Aorta (tissue), 5 donors: ENCODE results near the gene ANXA6. TPM values are rescaled to one million over a fixed set of nuclear protein-coding genes. Genes with fewer than 3 reads are reported as not detected.

Source experiments
- ATAC-seq: fragments of 200-7000 bp; cut with Tn5 transposase; one replicate; pipeline ENCODE4 v1.9.1; 2022; ENCODE audit warnings: moderate library complexity; ENCODE audit not compliant: low FRiP score
- DNase-seq, 2 donors: peaks; one replicate each; pipeline ENCODE4 v3.0.0-alpha.2; 2020
- H3K27ac ChIP-seq, 2 donors: one replicate each; pipeline ENCODE4 v1.5.1; 2013; ENCODE audit warnings: low read length in 2 of 2, mild to moderate bottlenecking in 2 of 2, moderate library complexity in 2 of 2, control low read depth in 1 of 2, inconsistent platforms in 1 of 2, low read depth in 1 of 2
- H3K27me3 ChIP-seq, 2 donors: one replicate each; pipeline ENCODE4 v1.6.1; 2013; ENCODE audit warnings: control low read depth in 1 of 2, low read length in 1 of 2, mild to moderate bottlenecking in 1 of 2, moderate library complexity in 1 of 2; ENCODE audit not compliant: insufficient read depth in 2 of 2, control insufficient read depth in 1 of 2
- H3K36me3 ChIP-seq, 2 donors: one replicate each; pipeline ENCODE4 v1.6.1; 2013; ENCODE audit warnings: control low read depth in 1 of 2, low read length in 1 of 2, mild to moderate bottlenecking in 1 of 2; ENCODE audit not compliant: insufficient read depth in 2 of 2, control insufficient read depth in 1 of 2
- H3K4me1 ChIP-seq, 2 donors: one replicate each; pipeline ENCODE4 v1.6.1; 2013; ENCODE audit warnings: low read length in 2 of 2, control low read depth in 1 of 2, mild to moderate bottlenecking in 1 of 2, moderate library complexity in 1 of 2; ENCODE audit not compliant: insufficient read depth in 2 of 2, control insufficient read depth in 1 of 2
- H3K4me3 ChIP-seq, 2 donors: one replicate each; pipeline ENCODE4 v1.5.1; 2013; ENCODE audit warnings: low read length in 2 of 2, control low read depth in 1 of 2, mild to moderate bottlenecking in 1 of 2
- H3K9me3 ChIP-seq: one replicate; pipeline ENCODE4 v1.6.1; 2013; ENCODE audit warnings: mild to moderate bottlenecking, low read length; ENCODE audit not compliant: control insufficient read depth
- WGBS, 2 donors: extraction: QIAGEN DNeasy Blood & Tissue Kit; methylation state at CpG; one replicate each; pipeline ENCODE4 v1.1.7; 2013; 5-methylcytosine and 5-hydroxymethylcytosine counted together
- intact Hi-C, 2 donors: fragments of 100-400 bp; cut with DNase I; formaldehyde crosslinking; loops; one replicate each; pipeline versions ENCODE4 v1.14.2 to v1.15.0; 2022
- polyA plus RNA-seq, 2 donors: library from polyadenylated mRNA; stranded (reverse); fragments of 200-250 nt; gene quantifications; one replicate each; pipeline ENCODE4 v1.2.3, GENCODE V29; 2013
- total RNA-seq, 2 donors: library from RNA; stranded (reverse); fragmentation: NEBNext Ultra II Directional; extraction: Animal tissue kit (Norgen Biotek cat#: 25700); gene quantifications; one replicate each; pipeline ENCODE4 v1.2.1, GENCODE V29; 2021
- donor health status: healthy with polysubstance abuse.
- donor health status: Bipolar disorder and iron deficiency.
- donor health status: DM: no; HTN: no; CAD: no.
- donor health status: DM: no; HTN: no; CAD: no.
- donor health status: DM: yes; HTN: yes; CAD: no.

The ANXA6 gene
- total and polyA plus RNA-seq, 4 donors, result 93.4 to 284 (median 232) TPM

DNA sequence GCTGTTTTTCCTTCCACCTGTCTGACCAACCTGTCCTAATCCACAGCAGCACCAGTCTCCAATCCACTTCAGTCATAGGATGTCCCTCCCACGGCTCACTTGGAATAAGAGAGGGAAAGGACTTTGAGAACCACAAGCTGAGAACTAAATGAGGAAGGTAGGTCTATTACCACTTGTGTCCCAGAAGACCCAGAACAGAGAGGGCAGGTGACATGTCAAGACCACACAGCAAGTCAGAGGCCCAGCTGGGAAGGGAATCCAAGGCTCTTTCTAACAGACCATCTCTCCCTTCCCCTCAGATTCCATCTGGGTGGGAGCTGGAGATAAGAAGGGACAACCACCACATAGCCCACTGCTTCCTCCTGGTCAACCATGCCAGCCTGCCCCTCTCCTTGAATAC, 14.6 kb downstream of the ANXA6 start:
- Histone ChIP-seq H3K36me3 (peaks cover 3 to 9% of the 10 kb centered on the region in 2 donors), H3K27ac (no peak overlapping the region), H3K4me1 (no peaks in the 10 kb centered on the region), H3K4me3 (no peak overlapping the region), H3K9me3 (no peaks in the 10 kb centered on the region), H3K27me3 (no peaks in the 10 kb centered on the region)
- 80 to 84% methylated on average over 1 of the region's 1 CpG for WGBS, 2 donors
- DNase-seq (no peak), ATAC-seq (no peak)
- intact Hi-C loops, result no loop called here

DNA sequence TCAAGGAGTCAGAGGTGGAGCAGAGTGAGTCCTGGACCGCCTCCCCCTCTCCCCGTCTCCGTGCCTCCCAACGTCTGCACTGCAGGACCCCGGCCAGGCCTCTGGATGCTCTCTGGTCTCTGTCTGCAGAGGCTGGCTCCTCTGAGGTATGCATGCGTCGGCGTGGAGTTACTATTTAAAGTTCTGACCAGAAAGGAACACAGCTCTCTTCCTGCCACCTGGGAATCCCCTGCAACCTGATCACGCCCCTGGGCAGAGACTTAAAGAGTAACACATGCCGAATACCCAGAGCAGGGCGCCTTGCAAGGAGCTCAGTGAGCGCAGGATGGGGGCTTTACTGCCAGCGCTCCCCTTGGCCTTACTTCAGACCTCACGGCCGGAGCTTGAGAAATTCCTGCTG, 16.0 kb downstream of the ANXA6 start:
- Histone ChIP-seq H3K4me1 (no peaks in the 10 kb centered on the region), H3K36me3 (peaks cover 3 to 14% of the 10 kb centered on the region in 2 donors), H3K9me3 (no peaks in the 10 kb centered on the region), H3K27ac (no peak overlapping the region), H3K4me3 (no peak overlapping the region), H3K27me3 (no peaks in the 10 kb centered on the region)
- 13 to 21% methylated on average over 15 of the region's 15 CpGs for WGBS, 2 donors
- ATAC-seq, result peak; percentile 20
- DNase-seq, result no peak
- intact Hi-C loops, result no loop called here

DNA sequence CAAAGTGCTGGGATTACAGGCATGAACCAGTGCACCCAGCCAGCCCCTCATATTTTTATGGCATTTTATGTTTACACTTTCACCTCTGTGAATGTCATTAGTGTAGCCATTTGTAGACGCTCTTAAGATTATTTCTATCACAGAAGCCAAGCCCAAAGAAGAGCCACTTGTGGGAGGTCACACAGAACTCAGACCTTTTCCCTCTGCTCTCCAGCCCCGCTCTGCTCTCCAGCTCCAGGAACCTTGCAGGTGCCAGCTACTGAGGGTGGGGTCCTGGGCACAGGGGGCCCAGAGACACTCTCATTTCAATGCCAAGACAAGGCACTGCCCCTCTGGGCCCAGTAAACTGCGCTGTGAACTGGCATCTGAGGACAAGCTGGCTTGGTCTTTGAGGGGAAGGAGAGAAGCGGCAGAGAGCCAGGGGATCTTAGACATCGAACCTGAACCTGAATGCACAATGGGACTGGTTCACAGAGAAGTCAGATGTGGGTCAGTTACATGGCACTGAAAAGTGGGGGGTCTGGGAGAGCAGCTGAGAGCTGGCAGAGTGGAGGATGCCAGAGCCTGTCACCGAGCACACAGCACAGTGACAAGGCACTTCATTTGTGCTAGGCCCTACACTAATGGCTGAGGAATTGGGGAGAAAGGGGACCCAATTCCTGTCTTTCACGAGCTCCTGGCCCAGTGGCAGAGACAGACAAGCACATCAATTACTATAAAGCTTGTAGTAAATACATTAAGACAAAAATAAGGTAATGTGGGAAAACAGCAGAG, 16.7 kb downstream of the ANXA6 start:
- Histone ChIP-seq H3K4me1 (no peaks in the 10 kb centered on the region), H3K27me3 (no peaks in the 10 kb centered on the region), H3K9me3 (no peaks in the 10 kb centered on the region), H3K36me3 (peaks cover 3 to 17% of the 10 kb centered on the region in 2 donors), H3K27ac (peak overlapping the region in 1 of 2 donors; percentile 46), H3K4me3 (no peak overlapping the region)
- no peak for DNase-seq
- no peak for ATAC-seq
- 47 to 55% methylated on average over 7 of the region's 7 CpGs for WGBS, 2 donors
- intact Hi-C loops, result no loop called here

DNA sequence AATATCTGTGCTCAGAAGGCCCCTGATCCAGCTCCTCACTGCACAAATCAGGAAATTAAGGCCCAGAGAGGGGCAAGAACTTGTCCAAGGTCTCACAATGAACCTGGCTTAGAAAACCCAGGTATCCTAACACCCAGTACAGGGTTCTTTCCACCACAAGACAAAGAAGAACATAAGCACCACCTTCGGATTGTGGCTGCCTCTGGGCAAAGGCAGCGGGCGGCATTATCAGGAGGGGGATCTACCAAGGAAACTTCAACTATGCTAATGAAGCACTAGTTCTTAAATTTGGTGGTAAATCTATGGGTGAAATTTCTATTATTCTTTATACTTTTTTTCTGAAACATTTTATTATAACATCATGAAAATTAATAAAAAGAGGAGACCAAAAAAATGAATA, 17.9 kb downstream of the ANXA6 start:
- intact Hi-C loops, result no loop called here
- Histone ChIP-seq H3K4me3 (no peak overlapping the region), H3K36me3 (peaks cover 7 to 19% of the 10 kb centered on the region in 2 donors), H3K4me1 (no peaks in the 10 kb centered on the region), H3K27me3 (no peaks in the 10 kb centered on the region), H3K27ac (no peak overlapping the region), H3K9me3 (no peaks in the 10 kb centered on the region)
- DNase-seq (no peak), ATAC-seq (no peak)
- 90 to 94% methylated on average over 3 of the region's 3 CpGs for WGBS, 2 donors

DNA sequence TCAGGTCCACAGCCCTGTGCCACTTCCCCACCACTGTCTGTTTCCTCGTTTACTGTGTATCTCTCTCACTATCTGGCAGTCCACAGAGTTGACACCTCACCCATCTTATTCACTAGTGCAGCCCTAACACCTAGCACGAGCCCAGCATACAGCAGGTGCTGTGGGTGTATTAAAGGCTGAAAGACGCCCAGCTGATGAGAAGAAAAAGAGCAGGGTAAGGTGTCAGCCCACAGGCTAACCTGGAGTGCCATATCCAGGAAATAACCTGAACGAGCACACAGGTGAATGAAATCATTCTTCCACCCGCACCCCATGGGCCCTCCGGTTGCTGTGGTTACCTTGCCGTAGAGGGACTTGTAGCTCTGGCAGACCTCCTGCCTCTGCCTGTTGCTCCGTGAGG, 18.6 kb downstream of the ANXA6 start:
- ATAC-seq, result no peak
- Histone ChIP-seq H3K4me1 (no peaks in the 10 kb centered on the region), H3K27me3 (no peaks in the 10 kb centered on the region), H3K27ac (no peak overlapping the region), H3K4me3 (no peak overlapping the region), H3K36me3 (peaks cover 7 to 19% of the 10 kb centered on the region in 2 donors), H3K9me3 (no peaks in the 10 kb centered on the region)
- no peak for DNase-seq
- intact Hi-C loops, result no loop called here
- WGBS, 2 donors, result 86 to 92% methylated on average over 8 of the region's 8 CpGs

DNA sequence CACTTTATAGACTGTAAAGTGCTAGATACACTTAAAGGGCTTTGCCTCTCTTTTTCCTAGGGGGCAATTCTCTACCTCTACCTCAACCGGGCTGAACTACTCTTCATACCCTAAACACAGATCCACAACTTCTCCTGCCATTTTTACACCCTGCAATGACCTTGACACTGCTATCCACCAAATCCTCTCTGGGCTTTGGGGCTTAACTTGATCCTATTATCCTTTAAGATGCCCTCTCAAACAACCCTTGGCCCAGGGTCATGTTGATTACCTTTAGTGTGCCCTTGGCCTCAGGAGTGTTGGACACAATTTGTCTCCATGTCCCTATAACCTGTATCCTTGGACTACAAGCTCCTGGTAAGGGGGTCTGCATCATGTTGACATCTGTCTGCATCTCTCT, 19.5 kb downstream of the ANXA6 start:
- Histone ChIP-seq H3K27ac (no peak overlapping the region), H3K4me1 (no peaks in the 10 kb centered on the region), H3K9me3 (no peaks in the 10 kb centered on the region), H3K27me3 (no peaks in the 10 kb centered on the region), H3K36me3 (peaks cover 7 to 19% of the 10 kb centered on the region in 2 donors), H3K4me3 (no peak overlapping the region)
- DNase-seq (no peak), ATAC-seq (no peak)
- 73 to 89% methylated on average over 1 of the region's 1 CpG for WGBS, 2 donors
- intact Hi-C loops, result no loop called here

DNA sequence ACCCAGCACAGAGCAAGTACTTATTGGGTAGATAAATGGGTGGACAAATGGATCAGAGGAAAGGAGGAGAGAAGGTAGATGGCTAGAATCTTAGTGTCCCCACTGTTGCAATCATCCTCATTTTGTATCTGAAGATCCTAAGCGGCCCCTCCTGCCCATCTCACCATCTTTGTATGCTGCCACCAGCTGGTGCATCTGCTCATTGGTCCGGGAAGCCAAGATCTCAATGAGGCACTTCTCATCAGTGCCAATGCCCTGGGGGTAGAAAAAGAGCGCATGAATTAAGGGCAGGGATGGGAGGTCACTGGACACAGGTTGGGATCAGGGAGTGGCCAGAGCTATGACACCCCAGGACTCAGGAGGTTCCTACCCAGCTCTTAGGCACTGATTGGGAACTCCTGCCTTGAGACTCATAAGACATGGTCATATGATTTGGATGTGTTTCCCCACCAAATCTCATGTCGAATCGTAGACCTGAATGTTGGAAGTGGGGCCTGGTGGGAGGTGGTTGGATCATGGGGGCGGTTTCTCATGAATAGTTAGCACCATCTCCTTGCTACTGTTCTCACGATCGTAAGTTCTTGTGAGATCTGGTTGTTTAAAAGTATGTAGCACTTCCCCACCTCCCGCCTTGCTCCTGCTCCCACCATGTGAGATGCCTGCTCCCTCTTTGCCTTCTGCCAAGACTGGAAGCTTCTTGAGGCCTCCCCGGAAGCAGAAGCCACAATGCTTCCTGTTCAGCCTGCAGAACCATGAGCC, 20.3 kb downstream of the ANXA6 start:
- no peaks in the 10 kb centered on the region for H3K27me3 ChIP-seq
- H3K4me1 ChIP-seq, result no peaks in the 10 kb centered on the region
- no peaks in the 10 kb centered on the region for H3K9me3 ChIP-seq
- no peak overlapping the region for H3K27ac ChIP-seq
- peaks cover 7 to 19% of the 10 kb centered on the region in 2 donors for H3K36me3 ChIP-seq
- DNase-seq (no peak), ATAC-seq (no peak)
- H3K4me3 ChIP-seq, result no peak overlapping the region
- intact Hi-C loops, result no loop called here
- 84 to 85% methylated on average over 10 of the region's 10 CpGs for WGBS, 2 donors

DNA sequence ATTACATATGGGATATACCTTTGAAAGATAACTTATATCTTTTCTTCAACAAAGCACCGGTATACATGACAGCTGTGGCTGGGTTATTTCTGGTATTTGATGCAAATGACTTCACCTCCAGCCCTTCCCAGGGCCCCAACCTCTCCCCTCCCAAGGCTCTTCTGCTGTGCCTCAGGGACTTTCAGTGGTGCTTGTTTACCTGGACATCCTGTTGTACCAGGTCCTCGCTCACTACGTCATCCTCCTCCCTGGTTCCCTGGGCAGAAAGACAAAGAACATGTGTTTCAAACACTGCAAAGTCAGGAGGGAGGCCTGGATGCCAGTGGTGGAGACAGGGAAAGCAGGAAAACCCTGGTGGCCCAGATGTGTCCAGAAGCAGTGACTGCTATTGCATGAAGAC, 23.4 kb downstream of the ANXA6 start:
- peaks cover 19 to 24% of the 10 kb centered on the region in 2 donors for H3K36me3 ChIP-seq
- H3K4me1 ChIP-seq, result no peaks in the 10 kb centered on the region
- WGBS, 2 donors, result 80 to 85% methylated on average over 3 of the region's 3 CpGs
- intact Hi-C loops, result no loop called here
- no peak overlapping the region for H3K27ac ChIP-seq
- ATAC-seq (no peak), DNase-seq (no peak)
- H3K9me3 ChIP-seq, result no peaks in the 10 kb centered on the region
- no peak overlapping the region for H3K4me3 ChIP-seq
- no peaks in the 10 kb centered on the region for H3K27me3 ChIP-seq

DNA sequence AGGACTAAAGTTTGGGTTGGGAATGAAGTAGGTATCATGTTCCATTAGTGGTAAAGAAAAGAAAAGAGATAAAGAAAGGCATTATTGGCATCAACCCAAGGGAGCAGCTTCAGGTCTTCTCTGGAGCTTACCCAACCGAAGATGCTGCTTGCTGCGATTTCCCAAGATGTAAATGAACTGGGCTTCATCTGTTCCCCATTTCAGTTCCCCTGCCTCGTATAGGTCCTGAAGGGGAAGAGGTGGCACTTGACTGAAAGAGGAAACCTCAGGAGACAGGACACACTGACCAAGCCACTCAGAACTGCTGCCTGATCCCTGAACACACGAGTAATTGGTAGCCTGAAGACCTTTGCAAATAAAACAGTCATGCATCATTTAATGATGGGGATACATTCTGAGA, 24.6 kb downstream of the ANXA6 start:
- peaks cover 16 to 19% of the 10 kb centered on the region in 2 donors for H3K36me3 ChIP-seq
- H3K9me3 ChIP-seq, result no peaks in the 10 kb centered on the region
- DNase-seq (peak in 1 of 2 donors; percentile 42), ATAC-seq (no peak)
- H3K27me3 ChIP-seq, result no peaks in the 10 kb centered on the region
- WGBS, 2 donors, result 75 to 79% methylated on average over 4 of the region's 4 CpGs
- no peak overlapping the region for H3K27ac ChIP-seq
- intact Hi-C loops, result no loop called here
- no peaks in the 10 kb centered on the region for H3K4me1 ChIP-seq
- no peak overlapping the region for H3K4me3 ChIP-seq
